ENCODE measurements around the gene NRL.

GRCh38 chr14:24110060-24110459 lies 4.7 kb downstream of the NRL start:
- no peak for TF ChIP-seq CTCF (IDR thresholded peaks at IDR 0.05; ENCODE audit: low read length)
- TF ChIP-seq EZH2 (optimal IDR thresholded peaks at IDR 0.05; ENCODE audit: low read depth, low read length): no peak

Data from MM.1S (cell line).